PC-9 (cell line): Measurements from ENCODE around the gene ACP6. TPM values are rescaled to one million over a fixed set of nuclear protein-coding genes. Genes with fewer than 3 reads are reported as not detected.

Experiments used
- BruUV-seq: library from RNA; stranded (reverse); fragments of 400-500 nt; replicated peaks from 2 replicates; lab custom pipeline; 2021; lab: Mats Ljungman, UMichigan
- CTCF ChIA-PET: fragments of 300-600 bp; sonication (Branson Sonifier 250); formaldehyde crosslinking; loops from one replicate; lab custom pipeline; 2022; ENCODE audit warnings: antibody characterized with exemption; lab: Charles Lee
- POLR2A ChIA-PET: fragments of 300-600 bp; sonication (Branson Sonifier 250); formaldehyde crosslinking; loops from one replicate; lab custom pipeline; 2022; ENCODE audit warnings: antibody characterized with exemption; ENCODE audit not compliant: unreplicated experiment; lab: Charles Lee
- DNase-seq, 2 experiments: peaks; one replicate each; pipeline versions ENCODE4 v3.0.0 to v3.0.0-alpha.2; 2015 to 2022; ENCODE audit warnings: mixed read lengths in 1 of 2
- H2AFZ ChIP-seq: fragments of 200-600 bp; sonication (generic); 2 replicates; pipeline ENCODE4 v1.8.1; 2017; ENCODE audit warnings: antibody characterized with exemption
- H3F3A ChIP-seq: fragments of 200-600 bp; sonication (generic); 2 replicates; pipeline ENCODE4 v1.8.1; 2017; ENCODE audit warnings: antibody characterized with exemption, mild to moderate bottlenecking, low read depth; ENCODE audit not compliant: insufficient read depth
- H3K27ac ChIP-seq: fragments of 200-600 bp; sonication (generic); 2 replicates; pipeline ENCODE4 v1.6.1; 2016; ENCODE audit warnings: mixed run types
- H3K27me3 ChIP-seq: fragments of 200-600 bp; sonication (generic); 2 replicates; pipeline ENCODE4 v1.6.1; 2016; ENCODE audit warnings: low read depth, mixed run types; ENCODE audit not compliant: insufficient read depth
- H3K36me3 ChIP-seq: fragments of 200-600 bp; sonication (generic); 2 replicates; pipeline ENCODE4 v1.6.1; 2016; ENCODE audit warnings: low read depth, mixed run types
- H3K4me1 ChIP-seq: fragments of 200-600 bp; sonication (generic); replicated peaks from 2 replicates; pipeline ENCODE4 v1.6.1; 2016; ENCODE audit warnings: mixed run types; ENCODE audit not compliant: insufficient read depth
- H3K4me2 ChIP-seq: fragments of 200-600 bp; sonication (generic); 2 replicates; pipeline ENCODE4 v1.6.1; 2017; ENCODE audit warnings: mixed run types
- H3K4me3 ChIP-seq: fragments of 200-600 bp; sonication (generic); 2 replicates; pipeline ENCODE4 v1.6.1; 2016; ENCODE audit warnings: mixed run types
- H3K79me2 ChIP-seq: fragments of 200-600 bp; sonication (generic); 2 replicates; pipeline ENCODE4 v1.6.1; 2017; ENCODE audit warnings: low read depth, mixed run types
- H3K9me2 ChIP-seq: fragments of 200-600 bp; sonication (generic); 2 replicates; pipeline ENCODE4 v1.8.1; 2017; ENCODE audit warnings: mild to moderate bottlenecking; ENCODE audit not compliant: insufficient read depth
- H3K9me3 ChIP-seq: fragments of 200-600 bp; sonication (generic); 2 replicates; pipeline ENCODE4 v1.8.1; 2016; ENCODE audit warnings: low read depth; ENCODE audit not compliant: insufficient read depth
- H4K20me1 ChIP-seq: fragments of 200-600 bp; sonication (generic); 2 replicates; pipeline ENCODE4 v1.8.1; 2017; ENCODE audit not compliant: insufficient read depth
- EZH2 ChIP-seq: fragments of 200-600 bp; sonication (generic); IDR thresholded peaks from 2 replicates; pipeline ENCODE4 v1.8.0; 2017; ENCODE audit warnings: antibody characterized with exemption, low read depth
- intact Hi-C: fragments of 100-400 bp; cut with micrococcal nuclease; formaldehyde crosslinking; loops from one replicate; pipeline ENCODE4 v1.10.0; 2022; ENCODE audit not compliant: unreplicated experiment
- total RNA-seq: library from RNA; stranded (reverse); gene quantifications from 2 replicates; pipeline ENCODE4 v1.2.3, GENCODE V29; 2021
- TF ChIP-seq, protein P1 (sequence below): fragments of 200-600 bp; sonication (generic); conservative IDR thresholded peaks from 2 replicates; pipeline ENCODE4 v1.6.1; 2017; ENCODE audit warnings: mixed run types, antibody characterized with exemption, mild to moderate bottlenecking, moderate library complexity

The ACP6 gene
- total RNA-seq, 1 experiment from 2014 or later = 71.4 TPM

- Histone ChIP-seq H3K36me3 (peaks cover 29% of the 10 kb centered on the region), H3F3A (0 out of 2 replicates have a peak, but pooled peaks cover 5% of the 10 kb centered on the region), H3K27me3 (no peaks in the 10 kb centered on the region), H3K4me2 (no peak overlapping the region), H3K79me2 (no peaks in the 10 kb centered on the region), H3K4me3 (no peak overlapping the region), H3K4me1 (0 out of 2 replicates have a peak, but pooled peaks cover 6% of the 10 kb centered on the region), H2AFZ (no peak overlapping the region), H3K9me2 (no peaks in the 10 kb centered on the region), H4K20me1 (peaks cover 4% of the 10 kb centered on the region; the same call in 1 of the 2 replicates), H3K9me3 (no peaks in the 10 kb centered on the region), H3K27ac (no peak overlapping the region)
- no peak for TF ChIP-seq EZH2
- TF ChIP-seq, protein P1, sequence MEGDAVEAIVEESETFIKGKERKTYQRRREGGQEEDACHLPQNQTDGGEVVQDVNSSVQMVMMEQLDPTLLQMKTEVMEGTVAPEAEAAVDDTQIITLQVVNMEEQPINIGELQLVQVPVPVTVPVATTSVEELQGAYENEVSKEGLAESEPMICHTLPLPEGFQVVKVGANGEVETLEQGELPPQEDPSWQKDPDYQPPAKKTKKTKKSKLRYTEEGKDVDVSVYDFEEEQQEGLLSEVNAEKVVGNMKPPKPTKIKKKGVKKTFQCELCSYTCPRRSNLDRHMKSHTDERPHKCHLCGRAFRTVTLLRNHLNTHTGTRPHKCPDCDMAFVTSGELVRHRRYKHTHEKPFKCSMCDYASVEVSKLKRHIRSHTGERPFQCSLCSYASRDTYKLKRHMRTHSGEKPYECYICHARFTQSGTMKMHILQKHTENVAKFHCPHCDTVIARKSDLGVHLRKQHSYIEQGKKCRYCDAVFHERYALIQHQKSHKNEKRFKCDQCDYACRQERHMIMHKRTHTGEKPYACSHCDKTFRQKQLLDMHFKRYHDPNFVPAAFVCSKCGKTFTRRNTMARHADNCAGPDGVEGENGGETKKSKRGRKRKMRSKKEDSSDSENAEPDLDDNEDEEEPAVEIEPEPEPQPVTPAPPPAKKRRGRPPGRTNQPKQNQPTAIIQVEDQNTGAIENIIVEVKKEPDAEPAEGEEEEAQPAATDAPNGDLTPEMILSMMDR = no peak
- ChIA-PET POLR2A (no interaction called here), CTCF (no interaction called here)
- intact Hi-C loops = no loop called here
- no TSS peak for BruUV-seq
- no peak for DNase-seq
These were observed 59.3 kb downstream of the ACP6 start for GRCh38 chr1:147611021-147611426.

DNA sequence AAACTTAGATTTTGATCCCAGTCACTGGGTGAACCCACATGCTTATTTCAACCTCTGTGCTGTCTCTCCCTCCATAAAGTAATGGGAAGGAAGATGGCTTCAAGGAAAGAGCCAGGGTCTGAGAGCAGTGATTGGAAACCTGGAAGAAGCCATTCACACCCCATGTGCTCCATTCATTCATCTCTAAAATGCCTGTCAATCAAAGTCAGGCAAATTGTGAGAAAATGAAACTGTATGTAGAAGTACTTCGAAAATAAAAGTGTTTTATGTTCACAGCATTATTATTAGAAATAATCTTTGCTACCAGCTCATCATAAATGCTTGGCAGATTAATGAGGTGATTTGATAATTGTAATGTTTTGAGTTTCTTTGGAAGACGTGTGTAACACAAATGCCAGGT lies 61.0 kb downstream of the ACP6 start:
- Histone ChIP-seq H3F3A (no peaks in the 10 kb centered on the region), H3K4me2 (no peak overlapping the region), H3K9me2 (no peaks in the 10 kb centered on the region), H3K36me3 (peaks cover 29% of the 10 kb centered on the region), H4K20me1 (peaks cover 5% of the 10 kb centered on the region; the same call in 1 of the 2 replicates), H3K27ac (no peak overlapping the region), H3K27me3 (no peaks in the 10 kb centered on the region), H3K4me3 (no peak overlapping the region), H3K79me2 (peaks cover 7% of the 10 kb centered on the region), H3K4me1 (0 out of 2 replicates have a peak, but pooled peaks cover 6% of the 10 kb centered on the region), H2AFZ (no peak overlapping the region), H3K9me3 (no peaks in the 10 kb centered on the region)
- intact Hi-C loops = no loop called here
- CTCF ChIA-PET = no interaction called here
- POLR2A ChIA-PET = no interaction called here
- TF ChIP-seq, protein P1 = no peak
- no peak for TF ChIP-seq EZH2
- no TSS peak for BruUV-seq
- DNase-seq = no peak

DNA sequence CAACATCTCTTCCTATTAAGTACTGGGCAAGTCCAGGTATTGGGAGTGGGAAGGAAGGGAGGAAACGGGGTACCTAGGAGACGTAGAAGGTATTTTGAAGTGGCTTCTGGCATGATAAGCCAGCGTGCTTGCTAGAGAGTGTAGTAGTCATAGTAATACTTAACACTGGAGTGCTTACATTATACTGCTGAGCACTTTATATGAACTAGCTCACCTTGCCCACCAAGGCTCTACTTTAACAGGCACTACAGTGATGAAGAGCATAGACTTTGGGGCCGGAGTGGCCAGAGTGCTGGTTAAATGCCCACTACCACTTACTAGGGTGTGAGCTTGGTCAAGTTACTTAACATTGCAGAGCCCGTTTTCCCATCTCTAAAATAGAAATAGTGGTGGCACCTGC lies 61.7 kb downstream of the ACP6 start:
- H3K27ac ChIP-seq = no peak overlapping the region
- no peak overlapping the region for H3K4me3 ChIP-seq
- peaks cover 14% of the 10 kb centered on the region for H3K79me2 ChIP-seq
- ChIA-PET POLR2A (interaction anchor here (0.6 kb wide), 1 partner anchor 435 kb away, joined by 3 read pairs; no protein-coding TSS in a partner anchor), CTCF (no interaction called here)
- H4K20me1 ChIP-seq = peaks cover 5% of the 10 kb centered on the region; the same call in 1 of the 2 replicates
- no peak overlapping the region for H2AFZ ChIP-seq
- H3K4me1 ChIP-seq = 0 out of 2 replicates have a peak, but pooled peaks cover 6% of the 10 kb centered on the region
- no peaks in the 10 kb centered on the region for H3K9me3 ChIP-seq
- BruUV-seq = no TSS peak
- H3F3A ChIP-seq = no peaks in the 10 kb centered on the region
- intact Hi-C loops = no loop called here
- H3K9me2 ChIP-seq = no peaks in the 10 kb centered on the region
- no peaks in the 10 kb centered on the region for H3K27me3 ChIP-seq
- no peak overlapping the region for H3K4me2 ChIP-seq
- TF ChIP-seq, protein P1 = no peak
- TF ChIP-seq EZH2 = no peak
- DNase-seq = no peak
- peaks cover 29% of the 10 kb centered on the region for H3K36me3 ChIP-seq
